H9 (cell line): ENCODE measurements around the gene SMYD2. TPM values are rescaled to one million over a fixed set of nuclear protein-coding genes. Genes with fewer than 3 reads are reported as not detected.

ENCODE experiments used
- DNase-seq: peaks from one replicate; pipeline ENCODE4 v3.0.0-alpha.2; 2017
- H2AFZ ChIP-seq: one replicate; pipeline ENCODE4 v1.6.1; 2013; ENCODE audit warnings: mild to moderate bottlenecking, low read length, control low read depth, moderate library complexity
- H2AK5ac ChIP-seq: 2 replicates; pipeline ENCODE4 v1.6.1; 2013; ENCODE audit warnings: low read length, control low read depth, mixed read lengths; ENCODE audit not compliant: insufficient read length
- H2BK120ac ChIP-seq: one replicate; pipeline ENCODE4 v1.6.1; 2013; ENCODE audit warnings: low read depth, mild to moderate bottlenecking, low read length, control low read depth, inconsistent platforms; ENCODE audit not compliant: poor library complexity, severe bottlenecking
- H2BK12ac ChIP-seq: 2 replicates; pipeline ENCODE4 v1.6.1; 2013; ENCODE audit warnings: low read length, control low read depth, mixed read lengths, low read depth; ENCODE audit not compliant: insufficient read length
- H2BK15ac ChIP-seq: 2 replicates; pipeline ENCODE4 v1.6.1; 2013; ENCODE audit warnings: low read depth, low read length, control low read depth
- H2BK20ac ChIP-seq: one replicate; pipeline ENCODE4 v1.6.1; 2013; ENCODE audit warnings: low read depth, mild to moderate bottlenecking, low read length, control low read depth, inconsistent platforms; ENCODE audit not compliant: poor library complexity, severe bottlenecking
- H2BK5ac ChIP-seq: 2 replicates; pipeline ENCODE4 v1.6.1; 2013; ENCODE audit warnings: low read length, control low read depth, mixed read lengths; ENCODE audit not compliant: insufficient read length
- H3K14ac ChIP-seq: 2 replicates; pipeline ENCODE4 v1.6.1; 2013; ENCODE audit warnings: low read length, control low read depth; ENCODE audit not compliant: insufficient read depth
- H3K18ac ChIP-seq: 2 replicates; pipeline ENCODE4 v1.6.1; 2013; ENCODE audit warnings: low read depth, mild to moderate bottlenecking, mixed read lengths, low read length, control low read depth; ENCODE audit not compliant: insufficient read length
- H3K23ac ChIP-seq: 2 replicates; pipeline ENCODE4 v1.6.1; 2013; ENCODE audit warnings: low read length, control low read depth, mixed read lengths, low read depth; ENCODE audit not compliant: insufficient read length
- H3K23me2 ChIP-seq: 2 replicates; pipeline ENCODE4 v1.6.1; 2013; ENCODE audit warnings: low read depth, mild to moderate bottlenecking, mixed read lengths, low read length, control low read depth; ENCODE audit not compliant: insufficient read length, poor library complexity, severe bottlenecking
- H3K27ac ChIP-seq: 2 replicates; pipeline ENCODE4 v1.5.1; 2013; ENCODE audit warnings: low read length, control low read depth, mixed read lengths, low read depth; ENCODE audit not compliant: insufficient read length
- H3K27me3 ChIP-seq: 2 replicates; pipeline ENCODE4 v1.6.1; 2013; ENCODE audit warnings: low read length, control low read depth, inconsistent platforms; ENCODE audit not compliant: insufficient read depth
- H3K4ac ChIP-seq: 2 replicates; pipeline ENCODE4 v1.6.1; 2013; ENCODE audit warnings: low read depth, mild to moderate bottlenecking, control low read depth, inconsistent platforms, low read length, moderate library complexity
- H3K4me1 ChIP-seq: 2 replicates; pipeline ENCODE4 v1.6.1; 2013; ENCODE audit warnings: low read length, control low read depth, inconsistent platforms; ENCODE audit not compliant: insufficient read depth
- H3K4me2 ChIP-seq: 2 replicates; pipeline ENCODE4 v1.6.1; 2013; ENCODE audit warnings: low read length, control low read depth, mixed read lengths; ENCODE audit not compliant: insufficient read length, insufficient read depth
- H3K56ac ChIP-seq: 2 replicates; pipeline ENCODE4 v1.6.1; 2013; ENCODE audit warnings: low read depth, mild to moderate bottlenecking, mixed read lengths, low read length, control low read depth; ENCODE audit not compliant: insufficient read length
- H3K79me1 ChIP-seq: 2 replicates; pipeline ENCODE4 v1.6.1; 2013; ENCODE audit warnings: low read depth, mild to moderate bottlenecking, moderate library complexity, low read length, control low read depth, inconsistent platforms; ENCODE audit not compliant: insufficient read depth, poor library complexity, severe bottlenecking
- H3K79me2 ChIP-seq: 2 replicates; pipeline ENCODE4 v1.6.1; 2013; ENCODE audit warnings: low read length, control low read depth, inconsistent platforms; ENCODE audit not compliant: insufficient read depth
- H3K9ac ChIP-seq: 2 replicates; pipeline ENCODE4 v1.6.1; 2013; ENCODE audit warnings: low read length, control low read depth, mixed read lengths; ENCODE audit not compliant: insufficient read length; ENCODE audit errors: extremely low read depth
- H3K9me3 ChIP-seq: one replicate; pipeline ENCODE4 v1.6.1; 2013; ENCODE audit warnings: low read depth, low read length, inconsistent platforms; ENCODE audit not compliant: control insufficient read depth
- H3T11ph ChIP-seq: one replicate; pipeline ENCODE4 v1.6.1; 2013; ENCODE audit warnings: mild to moderate bottlenecking, low read length, control low read depth, inconsistent platforms
- H4K20me1 ChIP-seq: one replicate; pipeline ENCODE4 v1.6.1; 2013; ENCODE audit not compliant: control insufficient read depth, insufficient read length, insufficient read depth
- H4K5ac ChIP-seq: 2 replicates; pipeline ENCODE4 v1.6.1; 2013; ENCODE audit warnings: low read depth, mild to moderate bottlenecking, mixed read lengths, low read length, control low read depth; ENCODE audit not compliant: insufficient read length
- H4K8ac ChIP-seq: replicated peaks from 2 replicates; pipeline ENCODE4 v1.6.1; 2013; ENCODE audit warnings: low read length, control low read depth, mixed read lengths, low read depth; ENCODE audit not compliant: insufficient read length
- H4K91ac ChIP-seq: 2 replicates; pipeline ENCODE4 v1.6.1; 2013; ENCODE audit warnings: low read depth, mild to moderate bottlenecking, moderate library complexity, mixed read lengths, low read length, control low read depth; ENCODE audit not compliant: insufficient read length
- H3K27ac Mint-ChIP-seq, 3 experiments: 2 replicates in 2 of 3; 3 replicates in 1 of 3; pipeline ENCODE4 v1.8.0; 2020 to 2021; ENCODE audit warnings: mixed read lengths in 3 of 3, mild to moderate bottlenecking in 1 of 3, moderate library complexity in 1 of 3
- H3K27me3 Mint-ChIP-seq: 2 replicates; pipeline ENCODE4 v1.8.0; 2021; ENCODE audit warnings: low read depth, mild to moderate bottlenecking, moderate library complexity, mixed read lengths
- H3K36me3 Mint-ChIP-seq, 3 experiments: 2 replicates in 2 of 3; 3 replicates in 1 of 3; pipeline ENCODE4 v1.8.0; 2020 to 2021; ENCODE audit warnings: low read depth in 3 of 3, mixed read lengths in 3 of 3; ENCODE audit not compliant: insufficient read depth in 1 of 3
- H3K4me1 Mint-ChIP-seq, 2 experiments: 2 replicates each; pipeline ENCODE4 v1.8.0; 2020; ENCODE audit warnings: mixed read lengths in 2 of 2
- H3K4me3 Mint-ChIP-seq, 2 experiments: 2 replicates in 1 of 2; 3 replicates in 1 of 2; pipeline ENCODE4 v1.8.0; 2020 to 2021; ENCODE audit warnings: mild to moderate bottlenecking in 2 of 2, mixed read lengths in 2 of 2, moderate library complexity in 1 of 2
- H3K9me3 Mint-ChIP-seq, 2 experiments: 2 replicates in 1 of 2; 3 replicates in 1 of 2; pipeline ENCODE4 v1.8.0; 2020; ENCODE audit warnings: mild to moderate bottlenecking in 2 of 2, mixed read lengths in 2 of 2, moderate library complexity in 1 of 2
- CTCF ChIP-seq: fragments of 200-600 bp; sonication (generic); conservative IDR thresholded peaks from 3 replicates; pipeline ENCODE4 v1.8.0; 2021; ENCODE audit warnings: antibody characterized with exemption, mild to moderate bottlenecking
- WGBS: extraction: QIAGEN DNeasy Blood & Tissue Kit; methylation state at CpG from one replicate; pipeline ENCODE4 v1.1.7; 2013; ENCODE audit warnings: missing lambda C conversion rate, low lambda C conversion rate, mixed read lengths; ENCODE audit not compliant: insufficient read length; ENCODE audit errors: extremely low coverage; 5-methylcytosine and 5-hydroxymethylcytosine counted together
- total RNA-seq: library from RNA; stranded (reverse); gene quantifications from 2 replicates; pipeline ENCODE4 v1.2.1, GENCODE V29; 2021

Gene SMYD2
- total RNA-seq, 1 experiment from 2014 or later, result 10.9 TPM

GRCh38 chr1:214360116-214360515, 79.2 kb downstream of the SMYD2 start:
- H3K36me3 Mint-ChIP-seq, result peaks cover 8 to 86% (median 64%) of the 10 kb centered on the region in 3 experiments
- H3K4me1 ChIP-seq, result 0 out of 2 replicates have a peak, but pooled peaks cover under 1% of the 10 kb centered on the region
- H3K27me3 Mint-ChIP-seq, result no peaks in the 10 kb centered on the region
- H3K23ac ChIP-seq, result no peak overlapping the region
- H4K5ac ChIP-seq, result no peak overlapping the region
- H3K79me2 ChIP-seq, result no peaks in the 10 kb centered on the region
- H3K9me3 ChIP-seq, result no peaks in the 10 kb centered on the region
- H2BK12ac ChIP-seq, result no peak overlapping the region
- no peak overlapping the region for H3K27ac ChIP-seq
- no peak overlapping the region for H3T11ph ChIP-seq
- H4K20me1 ChIP-seq, result no peaks in the 10 kb centered on the region
- no peak overlapping the region for H2AK5ac ChIP-seq
- H2BK15ac ChIP-seq, result no peak overlapping the region
- H3K23me2 ChIP-seq, result no peaks in the 10 kb centered on the region
- H2BK20ac ChIP-seq, result no peak overlapping the region
- H3K27ac Mint-ChIP-seq, result peak overlapping the region in 1 of 3 experiments; percentile 80; a peak in 1 of 7 replicates
- H3K4me1 Mint-ChIP-seq, result peaks cover 5% of the 10 kb centered on the region in 2 experiments
- H3K27me3 ChIP-seq, result no peaks in the 10 kb centered on the region
- TF ChIP-seq CTCF, result no peak
- H3K18ac ChIP-seq, result no peak overlapping the region
- no peak for DNase-seq
- H2BK5ac ChIP-seq, result no peak overlapping the region
- no peak overlapping the region for H3K14ac ChIP-seq
- H3K4ac ChIP-seq, result no peak overlapping the region
- H2BK120ac ChIP-seq, result no peak overlapping the region
- H3K79me1 ChIP-seq, result no peaks in the 10 kb centered on the region
- H3K4me3 Mint-ChIP-seq, result no peak overlapping the region
- no peak overlapping the region for H3K56ac ChIP-seq
- no peak overlapping the region for H3K9ac ChIP-seq
- no peak overlapping the region for H4K91ac ChIP-seq
- H3K4me2 ChIP-seq, result no peak overlapping the region
- no peak overlapping the region for H4K8ac ChIP-seq
- WGBS, result no CpG with 5 or more reads among the region's 5 CpGs
- H2AFZ ChIP-seq, result no peak overlapping the region
- H3K9me3 Mint-ChIP-seq, result no peaks in the 10 kb centered on the region
